Stimulated activated CD8-positive, alpha-beta memory T cell treated with anti-CD3 and anti-CD28 coated beads, Interleukin-7, amount 100 ng/mL, for 48 hours (primary cell): ENCODE measurements around the gene ARID1A.
A peak's percentile ranks its signal among the peaks of the same experiment; 100 is the strongest.
"Not testable (repeated sequence)": the region's sequence is repeated elsewhere in the genome, so short reads cannot be mapped to it uniquely, and the experiment has no call there.

ENCODE experiments used
- DNase-seq, 2 donors: peaks; one replicate each; pipeline ENCODE4 v3.0.0-alpha.2; 2020; ENCODE audit warnings: low read depth in 1 of 2; ENCODE audit errors: extremely low read depth in 1 of 2

Gene ARID1A

GRCh38 chr1:26697431-26697977 is 1.7 kb downstream of the ARID1A start:
- DNase-seq = no peak

- no peak for DNase-seq
Observed at GRCh38 chr1:26697978-26698849, 2.4 kb downstream of the ARID1A start.

GRCh38 chr1:26700711-26701110 is 4.9 kb downstream of the ARID1A start:
- DNase-seq = no peak

GRCh38 chr1:26701266-26701994 is 5.6 kb downstream of the ARID1A start:
- DNase-seq = no peak

- no peak for DNase-seq
Observed at GRCh38 chr1:26701995-26702679, 6.3 kb downstream of the ARID1A start.

- DNase-seq = peak in 1 of 2 donors; percentile 38
Observed at GRCh38 chr1:26702680-26703038, 6.8 kb downstream of the ARID1A start.

GRCh38 chr1:26703478-26703877 is 7.7 kb downstream of the ARID1A start:
- no peak for DNase-seq

GRCh38 chr1:26704629-26705028 is 8.8 kb downstream of the ARID1A start:
- no peak for DNase-seq

GRCh38 chr1:26705227-26705626 is 9.4 kb downstream of the ARID1A start:
- DNase-seq = not testable (repeated sequence)

- DNase-seq = no peak
Observed at GRCh38 chr1:26705788-26706311, 10.0 kb downstream of the ARID1A start.

GRCh38 chr1:26706315-26706714 is 10.5 kb downstream of the ARID1A start:
- no peak for DNase-seq

- no peak for DNase-seq
Observed at GRCh38 chr1:26710811-26711210, 15.0 kb downstream of the ARID1A start.

- no peak for DNase-seq
Observed at GRCh38 chr1:26711777-26712176, 16.0 kb downstream of the ARID1A start.

GRCh38 chr1:26717017-26717491 is 21.2 kb downstream of the ARID1A start:
- DNase-seq = no peak

- DNase-seq = no peak
Observed at GRCh38 chr1:26719205-26719604, 23.4 kb downstream of the ARID1A start.

GRCh38 chr1:26721669-26722355 is 26.0 kb downstream of the ARID1A start:
- DNase-seq = no peak

GRCh38 chr1:26723013-26723991 is 27.5 kb downstream of the ARID1A start:
- DNase-seq = no peak

- no peak for DNase-seq
Observed at GRCh38 chr1:26724118-26724517, 28.3 kb downstream of the ARID1A start.

- DNase-seq = no peak
Observed at GRCh38 chr1:26724926-26725325, 29.1 kb downstream of the ARID1A start.
